ENCODE data around the gene BCAS4.

Gene BCAS4

GRCh38 chr20:50892394-50892793 is 97.5 kb downstream of the BCAS4 start:
- no peak overlapping the region for H3K18ac ChIP-seq (ENCODE audit: low read length)
- H3K79me1 ChIP-seq (ENCODE audit: low read depth, low read length): peaks cover 5% of the 10 kb centered on the region
- H3K36me3 ChIP-seq (replicated peaks in 1 of 2; ENCODE audit: control insufficient read depth in 2 of 2, insufficient read depth in 2 of 2, low read length in 2 of 2): peaks cover 48 to 99% of the 10 kb centered on the region in 2 donors
- H3K9me3 ChIP-seq (replicated peaks in 1 of 2; ENCODE audit: control insufficient read depth in 2 of 2, insufficient read depth in 1 of 2, low read depth in 1 of 2, low read length in 2 of 2): no peaks in the 10 kb centered on the region
- no peak overlapping the region for H3K9ac ChIP-seq (ENCODE audit: low read depth, low read length, poor library complexity)
- H4K8ac ChIP-seq (ENCODE audit: low read depth, low read length): no peak overlapping the region
- no peak overlapping the region for H3K4ac ChIP-seq (ENCODE audit: low read length)
- H4K91ac ChIP-seq (ENCODE audit: low read depth, low read length, poor library complexity): no peak overlapping the region
- no peaks in the 10 kb centered on the region for H3K27me3 ChIP-seq (ENCODE audit: control insufficient read depth in 3 of 3, insufficient read depth in 3 of 3, low read depth in 1 of 3, low read length in 3 of 3)
- no peak overlapping the region for H2BK15ac ChIP-seq (ENCODE audit: low read length)
- no peak overlapping the region for H2AFZ ChIP-seq (ENCODE audit: low read length)
- WGBS, 2 donors (ENCODE audit: extremely low coverage in 2 of 2, insufficient read length in 2 of 2, insufficient replicate concordance in 1 of 2): no CpG with 5 or more reads among the region's 8 CpGs
- H3K27ac ChIP-seq (replicated peaks; ENCODE audit: low read length): no peak overlapping the region
- DNase-seq (ENCODE audit: low spot score): no peak
- H2BK12ac ChIP-seq (ENCODE audit: low read length): no peak overlapping the region
- H3K4me1 ChIP-seq (ENCODE audit: control insufficient read depth in 2 of 2, insufficient read depth in 1 of 2, low read depth in 1 of 2, low read length in 2 of 2): no peaks in the 10 kb centered on the region
- H3K14ac ChIP-seq (ENCODE audit: low read length): no peak overlapping the region
- no peak overlapping the region for H3K23ac ChIP-seq (ENCODE audit: low read depth, low read length, poor library complexity)
- no peak overlapping the region for H3K4me3 ChIP-seq (ENCODE audit: low read length in 2 of 2)
- no peak overlapping the region for H3K4me2 ChIP-seq (ENCODE audit: insufficient read depth, low read length, poor library complexity, severe bottlenecking)
- H2AK5ac ChIP-seq (ENCODE audit: low read depth, low read length): no peak overlapping the region
- H2BK120ac ChIP-seq (ENCODE audit: low read depth, low read length): no peak overlapping the region
- H2BK5ac ChIP-seq (ENCODE audit: low read length): no peak overlapping the region

GRCh38 chr20:50893620-50894019 is 98.8 kb downstream of the BCAS4 start:
- no peak overlapping the region for H4K8ac ChIP-seq (ENCODE audit: low read depth, low read length)
- H3K4me1 ChIP-seq (ENCODE audit: control insufficient read depth in 2 of 2, insufficient read depth in 1 of 2, low read depth in 1 of 2, low read length in 2 of 2): no peaks in the 10 kb centered on the region
- peaks cover 58 to 100% of the 10 kb centered on the region in 2 donors for H3K36me3 ChIP-seq (replicated peaks in 1 of 2; ENCODE audit: control insufficient read depth in 2 of 2, insufficient read depth in 2 of 2, low read length in 2 of 2)
- no peak overlapping the region for H3K9ac ChIP-seq (ENCODE audit: low read depth, low read length, poor library complexity)
- H2BK5ac ChIP-seq (ENCODE audit: low read length): no peak overlapping the region
- no peak overlapping the region for H3K4me2 ChIP-seq (ENCODE audit: insufficient read depth, low read length, poor library complexity, severe bottlenecking)
- H3K79me1 ChIP-seq (ENCODE audit: low read depth, low read length): peaks cover 5% of the 10 kb centered on the region
- no peak overlapping the region for H4K91ac ChIP-seq (ENCODE audit: low read depth, low read length, poor library complexity)
- no peak overlapping the region for H3K18ac ChIP-seq (ENCODE audit: low read length)
- H2BK120ac ChIP-seq (ENCODE audit: low read depth, low read length): no peak overlapping the region
- H3K23ac ChIP-seq (ENCODE audit: low read depth, low read length, poor library complexity): no peak overlapping the region
- no peak overlapping the region for H2BK15ac ChIP-seq (ENCODE audit: low read length)
- DNase-seq (ENCODE audit: low spot score): no peak
- H3K27ac ChIP-seq (replicated peaks; ENCODE audit: low read length): no peak overlapping the region
- no peak overlapping the region for H3K14ac ChIP-seq (ENCODE audit: low read length)
- H3K27me3 ChIP-seq (ENCODE audit: control insufficient read depth in 3 of 3, insufficient read depth in 3 of 3, low read depth in 1 of 3, low read length in 3 of 3): no peaks in the 10 kb centered on the region
- no peak overlapping the region for H3K4ac ChIP-seq (ENCODE audit: low read length)
- H2BK12ac ChIP-seq (ENCODE audit: low read length): no peak overlapping the region
- no peak overlapping the region for H2AK5ac ChIP-seq (ENCODE audit: low read depth, low read length)
- H2AFZ ChIP-seq (ENCODE audit: low read length): no peak overlapping the region
- no CpG with 5 or more reads among the region's 7 CpGs for WGBS, 2 donors (ENCODE audit: extremely low coverage in 2 of 2, insufficient read length in 2 of 2, insufficient replicate concordance in 1 of 2)
- H3K4me3 ChIP-seq (ENCODE audit: low read length in 2 of 2): no peak overlapping the region
- no peaks in the 10 kb centered on the region for H3K9me3 ChIP-seq (replicated peaks in 1 of 2; ENCODE audit: control insufficient read depth in 2 of 2, insufficient read depth in 1 of 2, low read depth in 1 of 2, low read length in 2 of 2)

- Histone ChIP-seq H3K4me1 (ENCODE audit: control insufficient read depth in 2 of 2, insufficient read depth in 1 of 2, low read depth in 1 of 2, low read length in 2 of 2) (no peaks in the 10 kb centered on the region), H3K36me3 (replicated peaks in 1 of 2; ENCODE audit: control insufficient read depth in 2 of 2, insufficient read depth in 2 of 2, low read length in 2 of 2) (peaks cover 55 to 100% of the 10 kb centered on the region in 2 donors), H3K14ac (ENCODE audit: low read length) (no peak overlapping the region), H3K9ac (ENCODE audit: low read depth, low read length, poor library complexity) (no peak overlapping the region), H2BK5ac (ENCODE audit: low read length) (no peak overlapping the region), H2BK12ac (ENCODE audit: low read length) (no peak overlapping the region), H2BK15ac (ENCODE audit: low read length) (no peak overlapping the region), H3K23ac (ENCODE audit: low read depth, low read length, poor library complexity) (no peak overlapping the region), H3K18ac (ENCODE audit: low read length) (no peak overlapping the region), H3K27ac (replicated peaks; ENCODE audit: low read length) (no peak overlapping the region), H2AK5ac (ENCODE audit: low read depth, low read length) (no peak overlapping the region), H3K4ac (ENCODE audit: low read length) (no peak overlapping the region), H3K79me1 (ENCODE audit: low read depth, low read length) (peaks cover 5% of the 10 kb centered on the region), H3K4me3 (ENCODE audit: low read length in 2 of 2) (no peak overlapping the region), H3K4me2 (ENCODE audit: insufficient read depth, low read length, poor library complexity, severe bottlenecking) (no peak overlapping the region), H2AFZ (ENCODE audit: low read length) (no peak overlapping the region), H3K9me3 (replicated peaks in 1 of 2; ENCODE audit: control insufficient read depth in 2 of 2, insufficient read depth in 1 of 2, low read depth in 1 of 2, low read length in 2 of 2) (no peaks in the 10 kb centered on the region), H3K27me3 (ENCODE audit: control insufficient read depth in 3 of 3, insufficient read depth in 3 of 3, low read depth in 1 of 3, low read length in 3 of 3) (peaks cover 0 to under 1% (median 0%) of the 10 kb centered on the region in 3 experiments), H4K91ac (ENCODE audit: low read depth, low read length, poor library complexity) (no peak overlapping the region), H2BK120ac (ENCODE audit: low read depth, low read length) (no peak overlapping the region), H4K8ac (ENCODE audit: low read depth, low read length) (no peak overlapping the region)
- WGBS, 2 donors (ENCODE audit: extremely low coverage in 2 of 2, insufficient read length in 2 of 2, insufficient replicate concordance in 1 of 2): no CpG with 5 or more reads among the region's 8 CpGs
- no peak for DNase-seq (ENCODE audit: low spot score)
Observed at GRCh38 chr20:50895111-50895830, 100.4 kb downstream of the BCAS4 start.

- H2BK15ac ChIP-seq (ENCODE audit: low read length): no peak overlapping the region
- no peak overlapping the region for H3K14ac ChIP-seq (ENCODE audit: low read length)
- no peak overlapping the region for H2AFZ ChIP-seq (ENCODE audit: low read length)
- no peak overlapping the region for H2BK12ac ChIP-seq (ENCODE audit: low read length)
- no peak overlapping the region for H3K4ac ChIP-seq (ENCODE audit: low read length)
- no peak overlapping the region for H2AK5ac ChIP-seq (ENCODE audit: low read depth, low read length)
- H3K27me3 ChIP-seq (ENCODE audit: control insufficient read depth in 3 of 3, insufficient read depth in 3 of 3, low read depth in 1 of 3, low read length in 3 of 3): peaks cover 0 to 1% (median 0%) of the 10 kb centered on the region in 3 experiments
- no peak overlapping the region for H2BK5ac ChIP-seq (ENCODE audit: low read length)
- no peak overlapping the region for H3K18ac ChIP-seq (ENCODE audit: low read length)
- peaks cover 1% of the 10 kb centered on the region for H3K79me1 ChIP-seq (ENCODE audit: low read depth, low read length)
- H3K9ac ChIP-seq (ENCODE audit: low read depth, low read length, poor library complexity): no peak overlapping the region
- H3K4me1 ChIP-seq (ENCODE audit: control insufficient read depth in 2 of 2, insufficient read depth in 1 of 2, low read depth in 1 of 2, low read length in 2 of 2): no peaks in the 10 kb centered on the region
- DNase-seq (ENCODE audit: low spot score): no peak
- H3K4me3 ChIP-seq (ENCODE audit: low read length in 2 of 2): no peak overlapping the region
- no peak overlapping the region for H3K23ac ChIP-seq (ENCODE audit: low read depth, low read length, poor library complexity)
- no peak overlapping the region for H2BK120ac ChIP-seq (ENCODE audit: low read depth, low read length)
- peaks cover 43 to 100% of the 10 kb centered on the region in 2 donors for H3K36me3 ChIP-seq (replicated peaks in 1 of 2; ENCODE audit: control insufficient read depth in 2 of 2, insufficient read depth in 2 of 2, low read length in 2 of 2)
- H3K9me3 ChIP-seq (replicated peaks in 1 of 2; ENCODE audit: control insufficient read depth in 2 of 2, insufficient read depth in 1 of 2, low read depth in 1 of 2, low read length in 2 of 2): no peaks in the 10 kb centered on the region
- no peak overlapping the region for H4K8ac ChIP-seq (ENCODE audit: low read depth, low read length)
- no peak overlapping the region for H3K27ac ChIP-seq (replicated peaks; ENCODE audit: low read length)
- no CpG with 5 or more reads among the region's 1 CpG for WGBS, 2 donors (ENCODE audit: extremely low coverage in 2 of 2, insufficient read length in 2 of 2, insufficient replicate concordance in 1 of 2)
- H3K4me2 ChIP-seq (ENCODE audit: insufficient read depth, low read length, poor library complexity, severe bottlenecking): no peak overlapping the region
- no peak overlapping the region for H4K91ac ChIP-seq (ENCODE audit: low read depth, low read length, poor library complexity)
Observed at GRCh38 chr20:50898475-50898874, 103.6 kb downstream of the BCAS4 start.

Measured in neuronal stem cell (in vitro differentiated cells).